ENCODE results near the gene CYP1A1.

DNA sequence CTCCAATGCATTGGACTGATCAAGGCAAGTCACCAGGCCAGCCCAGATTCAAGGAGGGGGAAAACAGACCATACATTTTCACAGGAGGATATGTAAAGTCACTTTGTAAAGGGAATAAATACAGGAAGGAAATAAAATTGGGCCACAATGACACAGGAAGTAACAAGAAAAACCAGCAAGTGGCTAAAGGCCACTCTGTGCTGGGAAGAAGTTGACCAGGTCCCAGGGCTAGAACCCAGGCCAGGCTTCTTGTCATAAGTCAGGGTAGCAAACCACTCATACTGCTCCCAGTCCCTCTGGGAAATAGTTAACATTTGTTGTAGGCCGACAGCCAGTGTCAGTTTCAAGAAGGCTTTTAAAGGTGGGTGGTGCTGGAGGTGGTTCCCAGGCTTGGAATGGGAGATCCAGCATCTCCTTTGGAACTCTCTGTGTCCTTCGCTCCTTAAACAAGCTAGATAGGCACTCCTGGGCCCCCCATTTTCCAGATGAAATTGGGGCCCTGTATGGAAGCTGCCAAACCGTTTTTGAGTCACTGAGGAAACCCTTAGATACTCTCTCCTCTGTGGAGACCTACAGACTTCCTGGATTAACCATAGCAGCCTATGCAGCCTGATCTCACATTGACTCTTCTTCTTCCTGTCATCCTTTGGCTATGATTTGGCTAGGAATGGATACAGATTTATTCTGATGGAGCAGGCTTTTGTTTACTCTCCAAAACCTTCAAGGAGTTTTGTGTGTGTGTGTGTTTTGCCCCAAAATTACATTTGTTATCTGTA is 14.8 kb downstream of the CYP1A1 start:
- TF ChIP-seq CTCF (IDR thresholded peaks at IDR 0.05) (no peak), POLR2A (IDR thresholded peaks at IDR 0.05) (no peak)

Data from breast epithelium (tissue), 3 donors.